Measurements from ENCODE around the gene PLXNB3. TPM values are rescaled to one million over a fixed set of nuclear protein-coding genes. Genes with fewer than 3 reads are reported as not detected.
A peak's percentile ranks its signal among the peaks of the same experiment; 100 is the strongest.
"Not testable (repeated sequence)": the region's sequence is repeated elsewhere in the genome, so short reads cannot be mapped to it uniquely, and the experiment has no call there.

Gene PLXNB3
- total RNA-seq, 1 experiment from 2014 or later, result 3.3 TPM

GRCh38 chrX:153806999-153807575 lies 43.0 kb downstream of the PLXNB3 start:
- no peak for DNase-seq (ENCODE audit: extremely low read depth, low read depth)

DNA sequence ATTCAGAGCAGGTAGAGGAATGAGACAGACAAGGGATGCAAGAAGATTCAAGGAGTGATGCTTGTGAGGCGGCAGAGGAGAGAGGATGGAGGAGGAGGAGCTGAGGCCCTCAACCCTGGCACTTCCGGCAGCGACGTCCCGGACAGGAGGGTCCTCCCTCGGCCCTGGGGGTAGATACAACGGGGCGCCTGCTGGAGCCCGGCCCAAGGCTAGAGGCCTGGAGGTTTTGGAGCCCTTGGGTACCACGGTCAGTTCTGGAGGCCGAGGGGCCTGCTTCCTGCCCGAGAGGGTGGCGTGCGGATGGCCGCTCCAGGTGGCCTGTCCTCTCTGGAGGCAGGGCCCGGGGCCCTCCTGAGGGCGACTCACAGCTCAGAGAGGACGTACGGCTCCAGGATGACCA lies 43.9 kb downstream of the PLXNB3 start:
- DNase-seq (ENCODE audit: extremely low read depth, low read depth), result no peak

DNA sequence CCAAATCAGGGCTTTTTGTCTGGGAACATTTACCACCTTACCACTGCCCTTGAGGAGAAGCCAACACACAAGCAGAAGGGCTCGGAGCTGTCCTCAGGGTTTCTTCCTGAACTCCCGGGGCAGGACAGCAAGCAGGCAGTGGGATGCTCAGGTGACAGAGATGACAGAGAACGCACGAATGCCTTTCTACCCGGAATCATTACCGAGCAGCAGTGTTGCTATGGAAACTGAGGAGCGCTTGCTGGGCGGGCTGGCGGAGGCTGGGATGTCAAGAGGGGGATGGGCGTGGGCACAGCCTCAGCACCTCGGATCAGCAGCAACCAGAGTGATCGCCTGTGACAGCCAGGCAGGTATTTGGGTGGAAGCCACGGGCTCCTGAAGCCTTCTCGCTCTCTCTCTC lies 48.2 kb downstream of the PLXNB3 start:
- DNase-seq (ENCODE audit: extremely low read depth, low read depth), result no peak

GRCh38 chrX:153813161-153813560 lies 49.1 kb downstream of the PLXNB3 start:
- DNase-seq (ENCODE audit: extremely low read depth, low read depth), result no peak

- DNase-seq (ENCODE audit: extremely low read depth, low read depth), result no peak
Observed at GRCh38 chrX:153814591-153815315, 50.7 kb downstream of the PLXNB3 start.

DNA sequence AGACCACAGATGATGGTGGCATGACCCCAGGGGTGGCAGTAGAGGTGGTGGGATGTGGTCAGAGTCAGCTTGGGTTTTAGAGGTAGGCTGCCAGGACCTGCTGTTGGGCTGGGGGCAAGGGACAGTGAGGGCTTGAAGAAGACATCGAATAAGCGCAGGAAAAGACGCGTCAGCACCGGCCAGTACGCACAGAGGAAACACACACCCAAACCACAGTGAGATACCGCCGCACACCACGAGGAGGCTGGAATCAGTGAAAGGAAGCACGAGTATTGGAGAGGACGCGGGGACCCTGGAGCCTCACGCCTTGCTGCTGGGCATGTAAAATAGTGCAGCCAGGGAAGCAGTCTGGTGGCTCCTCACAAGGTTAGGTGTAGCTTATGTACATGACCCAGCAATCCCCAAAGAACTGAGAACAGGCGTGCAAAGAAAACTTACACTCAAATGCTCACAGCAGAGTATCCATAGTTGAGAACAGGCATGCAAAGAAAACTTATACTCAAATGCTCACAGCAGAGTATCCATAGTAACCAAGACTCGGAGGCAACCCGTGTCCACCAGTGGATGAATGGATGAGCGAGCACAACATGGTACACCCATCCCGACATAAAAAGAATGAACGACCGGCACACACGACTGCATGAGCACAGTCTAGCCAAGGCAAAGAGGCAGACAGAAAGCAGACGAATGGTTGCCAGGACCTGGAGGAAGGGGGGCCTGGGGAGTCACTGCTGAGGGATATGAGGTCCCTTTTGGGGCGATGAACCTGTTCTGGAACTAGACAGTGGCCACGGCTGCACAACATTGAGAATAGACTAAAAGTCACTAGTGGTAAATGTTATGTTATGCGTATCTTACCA lies 53.0 kb downstream of the PLXNB3 start:
- DNase-seq (ENCODE audit: extremely low read depth, low read depth), result no peak

GRCh38 chrX:153818064-153818463 lies 54.0 kb downstream of the PLXNB3 start:
- not testable (repeated sequence) for DNase-seq (ENCODE audit: extremely low read depth, low read depth)

DNA sequence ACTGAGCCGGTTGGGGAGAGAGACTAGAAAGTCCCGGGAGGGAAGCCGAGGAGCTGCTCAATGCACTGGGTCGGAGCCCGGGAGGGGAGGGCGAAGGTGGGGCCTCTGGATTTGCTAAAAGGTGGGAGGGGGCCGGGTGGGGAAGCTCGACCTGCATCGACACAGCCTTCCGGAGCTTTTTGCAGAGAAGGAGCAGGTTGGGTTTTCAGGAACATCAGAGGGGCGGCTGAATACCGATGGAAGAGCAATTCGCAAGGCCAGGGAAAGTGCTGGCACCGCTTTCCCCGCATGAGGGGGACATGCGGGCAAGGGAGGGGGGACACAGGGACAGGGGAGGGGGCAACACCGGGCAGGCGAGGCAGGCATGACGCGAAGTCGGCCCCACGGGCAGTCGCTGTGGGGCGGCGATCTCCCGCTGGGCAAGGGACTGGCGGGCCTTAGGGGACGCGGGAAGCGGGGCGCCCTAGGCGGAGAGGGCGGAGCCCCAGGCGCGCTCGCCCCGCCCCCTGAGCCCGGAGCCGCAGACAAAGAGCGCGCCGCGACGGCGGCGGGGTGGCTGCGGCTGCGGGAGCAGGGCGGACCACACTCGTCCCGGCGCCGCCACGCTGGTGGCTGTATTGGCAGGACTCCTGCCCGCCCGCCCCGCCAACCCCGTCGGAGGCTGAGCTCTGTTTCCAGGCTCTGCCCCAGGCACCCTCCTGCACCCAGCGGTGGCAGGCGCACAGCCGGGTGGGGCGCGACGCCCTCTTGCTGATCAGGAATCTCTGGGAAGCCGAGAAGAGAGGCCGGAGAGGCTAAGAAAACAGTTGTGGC lies 54.7 kb downstream of the PLXNB3 start:
- DNase-seq (ENCODE audit: extremely low read depth, low read depth), result peak; percentile 19

GRCh38 chrX:153819384-153820040 lies 55.5 kb downstream of the PLXNB3 start:
- no peak for DNase-seq (ENCODE audit: extremely low read depth, low read depth)

- DNase-seq (ENCODE audit: extremely low read depth, low read depth), result no peak
Observed at GRCh38 chrX:153820601-153821000, 56.6 kb downstream of the PLXNB3 start.

DNA sequence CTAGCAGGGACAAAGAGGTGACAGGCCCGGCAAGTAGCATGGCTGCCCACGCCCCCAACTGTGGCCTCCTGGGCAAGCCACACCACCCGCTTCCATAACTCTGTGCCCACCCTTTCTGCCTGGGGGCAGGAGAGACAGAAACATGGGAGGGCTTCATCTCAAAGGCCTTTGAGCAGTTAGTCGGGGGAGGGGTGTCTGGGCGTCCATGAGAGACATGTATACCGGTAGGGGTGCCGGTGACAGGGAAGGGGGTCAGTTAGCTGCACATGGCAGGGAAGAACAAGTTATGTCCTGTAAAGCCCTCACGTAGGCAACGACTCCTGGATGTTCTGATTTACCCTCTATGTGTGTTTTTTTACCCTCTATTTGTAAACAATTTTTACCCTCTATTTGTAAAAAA lies 57.0 kb downstream of the PLXNB3 start:
- no peak for DNase-seq (ENCODE audit: extremely low read depth, low read depth)

GRCh38 chrX:153824348-153824747 lies 60.3 kb downstream of the PLXNB3 start:
- DNase-seq (ENCODE audit: extremely low read depth, low read depth), result no peak

DNA sequence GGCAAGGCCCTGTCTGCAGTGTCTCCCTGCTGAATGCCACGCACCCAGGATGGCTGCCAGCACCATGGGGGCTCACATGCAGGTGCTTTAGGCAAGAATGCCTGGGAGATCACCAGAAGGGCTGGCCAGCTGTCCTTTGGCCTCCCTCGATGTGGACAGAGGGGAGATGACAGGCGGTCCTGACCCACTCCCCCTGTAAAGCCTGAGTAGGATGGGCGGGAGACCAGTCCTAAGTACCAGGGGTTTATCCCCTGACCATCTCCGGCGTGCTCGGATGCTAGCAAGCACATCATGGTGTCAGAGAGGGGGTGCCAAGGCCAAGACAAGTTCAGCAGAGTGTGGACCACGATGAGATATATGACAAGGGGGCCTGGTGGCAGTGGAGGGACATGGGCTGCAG lies 61.0 kb downstream of the PLXNB3 start:
- no peak for DNase-seq (ENCODE audit: extremely low read depth, low read depth)

Other genes starting within 250 kb of the PLXNB3 start
- not detected in 2 replicates for gene ATP2B3, start 246.6 kb upstream of the PLXNB3 start, total RNA-seq (2014; rRNA removed; shearing (Covaris generic))
- gene CCNQ, start 165.1 kb upstream of the PLXNB3 start, total RNA-seq (2014; rRNA removed; shearing (Covaris generic)), result 33.7 and 43.4 TPM in 2 replicates
- gene DUSP9, start 117.0 kb upstream of the PLXNB3 start, total RNA-seq (2014; rRNA removed; shearing (Covaris generic)), result 1.8 and 2.2 TPM in 2 replicates
- 0.42 and 0.69 TPM in 2 replicates for gene PNCK, start 90.4 kb upstream of the PLXNB3 start, total RNA-seq (2014; rRNA removed; shearing (Covaris generic))
- 42.0 and 45.6 TPM in 2 replicates for gene SLC6A8, start 76.3 kb upstream of the PLXNB3 start, total RNA-seq (2014; rRNA removed; shearing (Covaris generic))
- gene BCAP31, start 39.9 kb upstream of the PLXNB3 start, total RNA-seq (2014; rRNA removed; shearing (Covaris generic)), result 219 and 225 TPM in 2 replicates
- gene ABCD1, start 39.4 kb upstream of the PLXNB3 start, total RNA-seq (2014; rRNA removed; shearing (Covaris generic)), result 9.2 and 11.2 TPM in 2 replicates
- 0.12 and 0.17 TPM in 2 replicates for gene SRPK3, start 16.8 kb downstream of the PLXNB3 start, total RNA-seq (2014; rRNA removed; shearing (Covaris generic))
- 81.4 and 82.4 TPM in 2 replicates for gene IDH3G, start 30.1 kb downstream of the PLXNB3 start, total RNA-seq (2014; rRNA removed; shearing (Covaris generic))
- 387 and 464 TPM in 2 replicates for gene SSR4, start 30.4 kb downstream of the PLXNB3 start, total RNA-seq (2014; rRNA removed; shearing (Covaris generic))
- gene PDZD4, start 66.3 kb downstream of the PLXNB3 start, total RNA-seq (2014; rRNA removed; shearing (Covaris generic)), result 1.1 and 1.4 TPM in 2 replicates
- gene L1CAM, start 121.9 kb downstream of the PLXNB3 start, total RNA-seq (2014; rRNA removed; shearing (Covaris generic)), result 27.2 and 29.9 TPM in 2 replicates
- gene AVPR2, start 140.4 kb downstream of the PLXNB3 start, total RNA-seq (2014; rRNA removed; shearing (Covaris generic)), result not detected in 2 replicates
- gene ARHGAP4, start 162.0 kb downstream of the PLXNB3 start, total RNA-seq (2014; rRNA removed; shearing (Covaris generic)), result 51.5 and 55.0 TPM in 2 replicates
- 136 and 150 TPM in 2 replicates for gene NAA10, start 170.8 kb downstream of the PLXNB3 start, total RNA-seq (2014; rRNA removed; shearing (Covaris generic))
- gene RENBP, start 180.4 kb downstream of the PLXNB3 start, total RNA-seq (2014; rRNA removed; shearing (Covaris generic)), result 0.66 and 0.87 TPM in 2 replicates
- 28.0 and 30.3 TPM in 2 replicates for gene HCFC1, start 207.6 kb downstream of the PLXNB3 start, total RNA-seq (2014; rRNA removed; shearing (Covaris generic))
- 10.0 and 10.3 TPM in 2 replicates for gene TMEM187, start 208.5 kb downstream of the PLXNB3 start, total RNA-seq (2014; rRNA removed; shearing (Covaris generic))